Adrenal gland (tissue), 12 donors: ENCODE measurements around the gene RPP30. TPM values are rescaled to one million over a fixed set of nuclear protein-coding genes. Genes with fewer than 3 reads are reported as not detected.
"Not testable (repeated sequence)": the region's sequence is repeated elsewhere in the genome, so short reads cannot be mapped to it uniquely, and the experiment has no call there.

ENCODE experiments used
- DNase-seq, 7 donors: peaks; one replicate each; pipeline ENCODE4 v3.0.0-alpha.2; 2019 to 2020
- H3K27ac ChIP-seq, 5 donors: fragments of 200-600 bp; sonication (generic) in 4 of 5; 1 replicate in 3 of 5; 2 replicates in 2 of 5; pipeline versions ENCODE4 v1.5.1 to v1.8.0; 2016 to 2020; ENCODE audit warnings: mild to moderate bottlenecking in 1 of 5
- H3K27me3 ChIP-seq: fragments of 200-600 bp; 2 replicates; pipeline ENCODE4 v1.8.0; 2021
- H3K36me3 ChIP-seq, 2 donors: fragments of 200-600 bp; replicated peaks in 1 of 2; 1 replicate in 1 of 2; 2 replicates in 1 of 2; pipeline versions ENCODE4 v1.5.1 to v1.8.0; 2018 to 2022
- H3K4me1 ChIP-seq, 2 donors: fragments of 200-600 bp; replicated peaks in 1 of 2; 1 replicate in 1 of 2; 2 replicates in 1 of 2; pipeline versions ENCODE4 v1.5.1 to v1.8.0; 2018 to 2021
- H3K4me3 ChIP-seq, 4 donors: fragments of 200-600 bp; sonication (generic) in 3 of 4; one replicate each; pipeline ENCODE4 v1.5.1; 2016 to 2018
- H3K9me3 ChIP-seq, 3 donors: fragments of 200-600 bp; sonication (generic) in 1 of 3; replicated peaks in 1 of 3; 1 replicate in 2 of 3; 2 replicates in 1 of 3; pipeline versions ENCODE4 v1.5.1 to v1.8.0; 2016 to 2021
- POLR2A ChIP-seq, 2 donors: fragments of 450-650 bp; IDR thresholded peaks; one replicate each; pipeline ENCODE4 v1.6.1; 2017; ENCODE audit warnings: antibody characterized with exemption in 2 of 2, mild to moderate bottlenecking in 2 of 2, moderate library complexity in 1 of 2
- WGBS, 4 donors: extraction: QIAGEN DNeasy Blood & Tissue Kit in 2 of 4; methylation state at CpG; one replicate each; pipeline versions ENCODE4 v1.1.5 to v1.1.7; 2013 to 2017; 5-methylcytosine and 5-hydroxymethylcytosine counted together
- intact Hi-C, 2 donors: fragments of 100-400 bp; cut with DNase I; formaldehyde crosslinking; loops; one replicate each; pipeline versions ENCODE4 v1.14.1 to v1.15.0; 2022 to 2023
- polyA plus RNA-seq, 3 donors: library from polyadenylated mRNA; stranded (reverse); fragments of 200-250 nt in 2 of 3; fragments of 350-450 nt in 1 of 3; fragmentation: Illumina TruSeq in 1 of 3; extraction: RNeasy Lipid Tissue Mini Kit (QIAGEN cat#74804) in 1 of 3; gene quantifications; one replicate each; pipeline ENCODE4 v1.2.3, GENCODE V29; 2013 to 2014
- total RNA-seq, 9 donors: library from RNA; depleted of rRNA in 4 of 9; stranded (reverse); fragments of >200 nt in 4 of 9; fragments of 120-200 nt in 1 of 9; fragmentation: NEBNext Ultra II Directional in 1 of 9; extraction: Animal tissue kit (Norgen Biotek cat#: 25700) in 1 of 9; gene quantifications; one replicate each; pipeline versions ENCODE4 v1.1.0 to v1.2.4, GENCODE V29; 2013 to 2023
- TF ChIP-seq, protein P1 (sequence below), 6 experiments: fragments of 450-650 bp in 4 of 6; fragments of 200-600 bp in 2 of 6; sonication (generic) in 1 of 6; IDR thresholded peaks; 1 replicate in 5 of 6; 2 replicates in 1 of 6; pipeline versions ENCODE4 v1.5.1 to v1.8.0; 2016 to 2021; ENCODE audit warnings: antibody characterized with exemption in 6 of 6, mild to moderate bottlenecking in 2 of 6, moderate library complexity in 1 of 6
- donor health status: healthy with polysubstance abuse.
- donor health status: Bipolar disorder and iron deficiency.
- donor health status: DM: yes; HTN: yes; CAD: no.
- donor health status: DM: no; HTN: no; CAD: no.
- donor health status: DM: no; HTN: no; CAD: no.
- donor health status: DM: yes; HTN: yes; CAD: no.

RPP30 gene
- total and polyA plus RNA-seq, 12 donors: 18.6 to 60.7 (median 27.5) TPM

DNA sequence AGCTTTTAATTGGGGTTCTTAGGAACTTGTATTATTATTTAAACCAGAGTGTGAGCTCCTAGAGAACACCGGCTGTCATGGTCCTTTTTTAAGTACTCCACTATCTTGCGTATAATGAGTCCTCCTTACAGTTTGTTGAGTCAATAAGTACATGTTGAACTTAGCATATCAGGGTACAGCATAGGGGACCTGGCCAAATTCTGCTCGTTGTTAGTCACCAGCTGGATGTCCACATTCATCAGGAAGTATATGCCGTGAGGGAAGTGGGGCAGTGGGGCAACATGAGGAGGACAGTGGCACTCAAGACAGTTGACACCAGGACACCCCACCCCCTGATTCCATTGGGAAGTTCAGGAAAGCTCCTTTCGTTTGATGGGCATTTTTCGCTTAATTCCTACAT is 16.6 kb downstream of the RPP30 start:
- no peak for DNase-seq
- no peaks in the 10 kb centered on the region for H3K27me3 ChIP-seq
- TF ChIP-seq POLR2A (IDR thresholded peaks at IDR 0.05): no peak
- TF ChIP-seq, protein P1, sequence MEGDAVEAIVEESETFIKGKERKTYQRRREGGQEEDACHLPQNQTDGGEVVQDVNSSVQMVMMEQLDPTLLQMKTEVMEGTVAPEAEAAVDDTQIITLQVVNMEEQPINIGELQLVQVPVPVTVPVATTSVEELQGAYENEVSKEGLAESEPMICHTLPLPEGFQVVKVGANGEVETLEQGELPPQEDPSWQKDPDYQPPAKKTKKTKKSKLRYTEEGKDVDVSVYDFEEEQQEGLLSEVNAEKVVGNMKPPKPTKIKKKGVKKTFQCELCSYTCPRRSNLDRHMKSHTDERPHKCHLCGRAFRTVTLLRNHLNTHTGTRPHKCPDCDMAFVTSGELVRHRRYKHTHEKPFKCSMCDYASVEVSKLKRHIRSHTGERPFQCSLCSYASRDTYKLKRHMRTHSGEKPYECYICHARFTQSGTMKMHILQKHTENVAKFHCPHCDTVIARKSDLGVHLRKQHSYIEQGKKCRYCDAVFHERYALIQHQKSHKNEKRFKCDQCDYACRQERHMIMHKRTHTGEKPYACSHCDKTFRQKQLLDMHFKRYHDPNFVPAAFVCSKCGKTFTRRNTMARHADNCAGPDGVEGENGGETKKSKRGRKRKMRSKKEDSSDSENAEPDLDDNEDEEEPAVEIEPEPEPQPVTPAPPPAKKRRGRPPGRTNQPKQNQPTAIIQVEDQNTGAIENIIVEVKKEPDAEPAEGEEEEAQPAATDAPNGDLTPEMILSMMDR (IDR thresholded peaks at IDR 0.05): no peak
- 91 to 99% (median 96%) methylated on average over 6 of the region's 6 CpGs for WGBS, 4 donors
- intact Hi-C loops: no loop called here
- H3K36me3 ChIP-seq: peaks cover 0 to 49% of the 10 kb centered on the region in 2 donors
- no peak overlapping the region for H3K4me3 ChIP-seq
- H3K27ac ChIP-seq: no peak overlapping the region
- no peaks in the 10 kb centered on the region for H3K9me3 ChIP-seq
- H3K4me1 ChIP-seq: no peaks in the 10 kb centered on the region

DNA sequence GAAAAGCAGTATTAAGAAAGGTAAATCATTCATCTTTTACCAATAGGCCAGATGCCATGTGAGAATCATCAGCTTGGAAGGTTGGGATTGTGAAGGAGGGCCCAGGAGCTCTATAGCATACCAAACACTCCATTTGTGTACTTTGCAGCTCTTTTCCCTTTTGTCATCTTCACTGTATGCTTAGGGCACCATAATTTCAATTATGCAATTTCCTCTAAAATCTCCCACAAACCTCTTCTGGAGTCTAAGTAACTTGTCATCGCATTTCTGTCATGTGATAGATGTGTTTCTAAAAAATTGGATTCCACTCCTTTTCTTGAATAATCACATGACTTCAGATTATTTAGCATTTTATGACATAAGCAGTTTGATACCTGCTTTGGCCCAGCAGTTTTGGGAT is 17.9 kb downstream of the RPP30 start:
- H3K27ac ChIP-seq: no peak overlapping the region
- no peaks in the 10 kb centered on the region for H3K9me3 ChIP-seq
- H3K36me3 ChIP-seq: peaks cover 0 to 54% of the 10 kb centered on the region in 2 donors
- no peak for TF ChIP-seq POLR2A (IDR thresholded peaks at IDR 0.05)
- H3K27me3 ChIP-seq: no peaks in the 10 kb centered on the region
- intact Hi-C loops: no loop called here
- H3K4me3 ChIP-seq: no peak overlapping the region
- no peak for DNase-seq
- H3K4me1 ChIP-seq: no peaks in the 10 kb centered on the region
- 70 to 97% (median 85%) methylated on average over 1 of the region's 1 CpG for WGBS, 4 donors

DNA sequence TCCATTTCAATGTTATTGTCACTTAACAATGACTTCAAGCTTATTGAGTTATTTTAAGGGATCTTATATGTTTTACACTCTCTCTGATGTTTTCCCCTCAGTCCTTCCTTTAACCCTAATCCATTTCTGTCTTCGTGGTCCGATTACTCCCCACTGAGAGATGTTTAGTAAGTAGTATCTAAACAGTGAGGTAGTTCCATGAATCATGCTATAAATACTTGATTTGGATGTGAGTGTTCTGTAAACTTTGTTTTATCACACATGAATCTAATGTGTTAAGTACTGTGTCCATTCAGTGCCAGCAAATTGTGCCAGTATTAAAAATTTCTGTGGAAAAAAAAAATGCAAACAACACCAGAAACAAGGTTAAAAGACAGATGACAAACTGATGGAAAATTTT is 18.6 kb downstream of the RPP30 start:
- H3K9me3 ChIP-seq: no peaks in the 10 kb centered on the region
- H3K36me3 ChIP-seq: peaks cover 0 to 57% of the 10 kb centered on the region in 2 donors
- TF ChIP-seq, protein P1 (IDR thresholded peaks at IDR 0.05): no peak
- TF ChIP-seq POLR2A (IDR thresholded peaks at IDR 0.05): no peak
- intact Hi-C loops: no loop called here
- H3K4me1 ChIP-seq: no peaks in the 10 kb centered on the region
- WGBS, 4 donors: 92 to 99% (median 96%) methylated on average over 2 of the region's 2 CpGs
- no peak overlapping the region for H3K4me3 ChIP-seq
- no peak for DNase-seq
- H3K27ac ChIP-seq: no peak overlapping the region
- no peaks in the 10 kb centered on the region for H3K27me3 ChIP-seq

DNA sequence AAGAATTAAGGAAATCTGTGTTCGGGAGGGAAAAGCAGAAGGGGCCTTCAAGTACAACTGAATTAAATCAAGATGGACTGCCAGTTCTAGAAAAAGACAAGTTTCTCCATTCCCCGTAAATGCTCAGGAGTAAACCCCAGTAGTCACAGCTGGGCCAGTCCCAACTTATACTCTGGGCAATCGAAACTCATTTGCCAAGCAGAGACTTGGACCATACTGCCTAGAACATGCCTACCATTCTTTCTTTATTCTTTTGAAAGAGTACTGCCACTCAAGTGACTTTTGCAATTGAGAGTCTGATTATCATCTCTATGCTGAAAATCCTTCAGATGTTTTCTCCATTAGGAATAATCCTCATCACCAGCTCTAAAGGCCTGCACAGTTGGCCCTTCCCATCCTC is 21.4 kb downstream of the RPP30 start:
- Histone ChIP-seq H3K27me3 (no peaks in the 10 kb centered on the region), H3K9me3 (no peaks in the 10 kb centered on the region), H3K4me1 (no peaks in the 10 kb centered on the region), H3K36me3 (peaks cover 0 to 31% of the 10 kb centered on the region in 2 donors), H3K4me3 (no peak overlapping the region), H3K27ac (no peak overlapping the region)
- TF ChIP-seq POLR2A (IDR thresholded peaks at IDR 0.05): no peak
- TF ChIP-seq, protein P1 (IDR thresholded peaks at IDR 0.05): no peak
- intact Hi-C loops: no loop called here
- WGBS, 4 donors: 94 to 99% (median 96%) methylated on average over 3 of the region's 3 CpGs
- DNase-seq: no peak

DNA sequence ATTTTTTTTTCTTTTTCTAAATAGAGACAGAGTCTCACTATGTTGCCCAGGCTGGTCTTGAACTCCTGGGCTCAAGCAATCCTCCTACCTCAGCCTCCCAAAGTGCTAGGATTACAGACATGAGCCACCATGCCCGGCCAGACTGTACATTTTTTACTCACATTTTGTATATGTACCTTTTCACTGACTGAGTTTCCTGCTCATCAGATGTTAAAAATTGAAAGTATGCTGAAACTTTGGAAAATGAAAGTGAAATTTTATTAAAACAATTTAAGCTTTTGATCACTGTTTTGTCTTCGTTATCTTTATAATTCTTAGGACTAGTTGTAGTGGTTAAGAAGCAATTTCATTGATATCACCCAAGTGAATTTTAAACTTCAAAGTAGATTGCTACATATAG is 25.1 kb downstream of the RPP30 start:
- WGBS, 4 donors: 84 to 88% (median 86%) methylated on average over 2 of the region's 2 CpGs
- H3K4me3 ChIP-seq, H3K9me3 ChIP-seq, intact Hi-C loops, DNase-seq, H3K4me1 ChIP-seq, H3K27me3 ChIP-seq, H3K27ac ChIP-seq: not testable (repeated sequence)
- H3K36me3 ChIP-seq: peaks cover 0 to 29% of the 10 kb centered on the region in 2 donors
